ENCODE measurements around the gene DGKD.
"Not testable (repeated sequence)": the region's sequence is repeated elsewhere in the genome, so short reads cannot be mapped to it uniquely, and the experiment has no call there.

The DGKD gene

GRCh38 chr2:233387225-233387624, 32.9 kb downstream of the DGKD start:
- DNase-seq, result no peak

- DNase-seq, result peak; percentile 93
These were observed 33.6 kb downstream of the DGKD start for GRCh38 chr2:233387667-233388528.

- DNase-seq, result no peak
These were observed 35.4 kb downstream of the DGKD start for GRCh38 chr2:233389601-233390125.

- no peak for DNase-seq
These were observed 41.4 kb downstream of the DGKD start for GRCh38 chr2:233395687-233396086.

- DNase-seq, result not testable (repeated sequence)
These were observed 42.7 kb downstream of the DGKD start for GRCh38 chr2:233396726-233397665.

GRCh38 chr2:233399306-233400225, 45.3 kb downstream of the DGKD start:
- no peak for DNase-seq

- no peak for DNase-seq
These were observed 46.0 kb downstream of the DGKD start for GRCh38 chr2:233400341-233400740.

GRCh38 chr2:233400961-233401360, 46.7 kb downstream of the DGKD start:
- DNase-seq, result no peak

GRCh38 chr2:233402346-233402745, 48.1 kb downstream of the DGKD start:
- DNase-seq, result no peak

- DNase-seq, result no peak
These were observed 48.5 kb downstream of the DGKD start for GRCh38 chr2:233402789-233403188.

- peak; percentile 11 for DNase-seq
These were observed 49.9 kb downstream of the DGKD start for GRCh38 chr2:233404222-233404621.

- DNase-seq, result no peak
These were observed 52.6 kb downstream of the DGKD start for GRCh38 chr2:233406865-233407264.

- DNase-seq, result peak; percentile 59
These were observed 53.5 kb downstream of the DGKD start for GRCh38 chr2:233407771-233408181.

- no peak for DNase-seq
These were observed 54.3 kb downstream of the DGKD start for GRCh38 chr2:233408366-233409285.

GRCh38 chr2:233409286-233409991, 55.1 kb downstream of the DGKD start:
- no peak for DNase-seq

GRCh38 chr2:233410196-233410760, 56.0 kb downstream of the DGKD start:
- DNase-seq, result no peak

- DNase-seq, result no peak
These were observed 56.9 kb downstream of the DGKD start for GRCh38 chr2:233411162-233411561.

- no peak for DNase-seq
These were observed 58.1 kb downstream of the DGKD start for GRCh38 chr2:233412405-233412804.

- DNase-seq, result peak; percentile 9
These were observed 58.8 kb downstream of the DGKD start for GRCh38 chr2:233413046-233413445.
